DOHH2 (cell line): ENCODE data around the gene LSAMP.

Experiments used
- H3F3A ChIP-seq: fragments of 200-600 bp; sonication (generic), shearing (Covaris generic); 2 replicates; pipeline ENCODE4 v1.6.0; 2016; ENCODE audit warnings: antibody characterized with exemption, mild to moderate bottlenecking; ENCODE audit not compliant: control insufficient read depth, insufficient read depth
- H3K27ac ChIP-seq: fragments of 200-600 bp; sonication (generic); 2 replicates; pipeline ENCODE4 v1.5.1; 2014; ENCODE audit warnings: low read depth, mild to moderate bottlenecking, low read length, moderate library complexity
- H3K27me3 ChIP-seq: fragments of 200-600 bp; sonication (generic); 2 replicates; pipeline ENCODE4 v1.6.1; 2014; ENCODE audit warnings: mild to moderate bottlenecking, low read length, mixed read lengths; ENCODE audit not compliant: control insufficient read depth
- H3K36me3 ChIP-seq: fragments of 200-600 bp; sonication (generic); 2 replicates; pipeline ENCODE4 v1.6.1; 2014; ENCODE audit warnings: mild to moderate bottlenecking, low read length, moderate library complexity, mixed read lengths; ENCODE audit not compliant: control insufficient read depth
- H3K4me1 ChIP-seq: fragments of 200-600 bp; sonication (generic); 2 replicates; pipeline ENCODE4 v1.6.1; 2014; ENCODE audit warnings: mild to moderate bottlenecking, low read length, mixed read lengths; ENCODE audit not compliant: control insufficient read depth
- H3K4me2 ChIP-seq: fragments of 200-600 bp; sonication (generic); 2 replicates; pipeline ENCODE4 v1.6.0; 2014; ENCODE audit warnings: mild to moderate bottlenecking, low read length, moderate library complexity
- H3K4me3 ChIP-seq: fragments of 200-600 bp; sonication (generic); 2 replicates; pipeline ENCODE4 v1.5.1; 2014; ENCODE audit warnings: mild to moderate bottlenecking, low read length, mixed read lengths
- H3K79me2 ChIP-seq: fragments of 200-600 bp; sonication (generic); 2 replicates; pipeline ENCODE4 v1.6.1; 2014; ENCODE audit warnings: mild to moderate bottlenecking, low read length, mixed read lengths; ENCODE audit not compliant: control insufficient read depth
- H3K9me2 ChIP-seq: fragments of 200-600 bp; sonication (generic); replicated peaks from 2 replicates; pipeline ENCODE4 v1.6.1; 2014; ENCODE audit warnings: mild to moderate bottlenecking, low read length, mixed read lengths; ENCODE audit not compliant: control insufficient read depth
- H3K9me3 ChIP-seq: fragments of 200-600 bp; sonication (generic); 2 replicates; pipeline ENCODE4 v1.6.1; 2014; ENCODE audit warnings: antibody characterized with exemption, low read length, mixed read lengths; ENCODE audit not compliant: control insufficient read depth, insufficient read depth
- H4K20me1 ChIP-seq: fragments of 200-600 bp; sonication (generic); 2 replicates; pipeline ENCODE4 v1.6.0; 2014; ENCODE audit warnings: low read depth, mild to moderate bottlenecking, antibody characterized with exemption, low read length, moderate library complexity; ENCODE audit not compliant: control insufficient read depth, insufficient read depth
- CTCF ChIP-seq: fragments of 200-600 bp; sonication (generic); IDR thresholded peaks from one replicate; pipeline ENCODE4 v1.5.1; 2014; ENCODE audit warnings: antibody characterized with exemption, mild to moderate bottlenecking, low read depth, low read length; ENCODE audit not compliant: poor library complexity, severe bottlenecking
- EZH2phosphoT487 ChIP-seq: fragments of 200-600 bp; sonication (generic); IDR thresholded peaks from 2 replicates; pipeline ENCODE4 v1.6.1; 2017; ENCODE audit warnings: borderline replicate concordance, mild to moderate bottlenecking, antibody characterized with exemption, low read length, moderate library complexity, mixed read lengths

The LSAMP gene

DNA sequence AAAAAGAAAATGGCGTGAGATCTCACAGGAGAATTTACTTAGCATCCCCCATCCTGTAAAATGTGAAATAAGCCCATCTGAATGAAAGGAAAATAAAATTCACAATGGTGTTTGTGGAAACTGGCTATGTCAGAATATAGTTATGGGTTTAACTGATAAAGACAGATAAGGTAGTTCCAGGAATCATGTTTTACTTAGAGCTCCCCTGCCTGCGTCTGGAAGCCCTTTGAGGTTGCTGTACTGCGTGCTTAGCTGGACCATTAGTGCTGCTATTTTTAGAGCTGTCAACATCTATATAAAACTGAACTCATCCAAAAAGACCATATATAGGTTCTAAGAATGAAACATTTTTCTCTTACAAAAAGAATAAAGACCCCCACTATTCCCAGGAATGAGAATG is 130.8 kb downstream of the LSAMP start:
- Histone ChIP-seq H3K9me2 (no peaks in the 10 kb centered on the region), H3K79me2 (no peaks in the 10 kb centered on the region), H3K4me3 (no peak overlapping the region), H3K36me3 (no peaks in the 10 kb centered on the region), H3K4me2 (no peak overlapping the region), H3K27me3 (no peaks in the 10 kb centered on the region), H4K20me1 (no peaks in the 10 kb centered on the region), H3K9me3 (no peaks in the 10 kb centered on the region), H3K4me1 (no peaks in the 10 kb centered on the region), H3F3A (no peaks in the 10 kb centered on the region), H3K27ac (no peak overlapping the region)
- TF ChIP-seq EZH2phosphoT487 (no peak), CTCF (no peak)

GRCh38 chr3:116306720-116307119 is 138.6 kb downstream of the LSAMP start:
- no peaks in the 10 kb centered on the region for H3K9me2 ChIP-seq
- no peak for TF ChIP-seq CTCF
- no peak for TF ChIP-seq EZH2phosphoT487
- no peaks in the 10 kb centered on the region for H3K4me1 ChIP-seq
- no peak overlapping the region for H3K4me3 ChIP-seq
- no peaks in the 10 kb centered on the region for H3K36me3 ChIP-seq
- no peak overlapping the region for H3K27ac ChIP-seq
- H4K20me1 ChIP-seq, result no peaks in the 10 kb centered on the region
- no peak overlapping the region for H3K4me2 ChIP-seq
- no peaks in the 10 kb centered on the region for H3K27me3 ChIP-seq
- no peaks in the 10 kb centered on the region for H3K9me3 ChIP-seq
- H3F3A ChIP-seq, result no peaks in the 10 kb centered on the region
- no peaks in the 10 kb centered on the region for H3K79me2 ChIP-seq

GRCh38 chr3:116306149-116306548 is 139.1 kb downstream of the LSAMP start:
- H3K27ac ChIP-seq, result no peak overlapping the region

More at GRCh38 chr3:116306149-116306548, 139.1 kb downstream of the LSAMP start:
- Histone ChIP-seq H3F3A (no peaks in the 10 kb centered on the region), H3K4me3 (no peak overlapping the region), H3K9me3 (no peaks in the 10 kb centered on the region), H3K36me3 (no peaks in the 10 kb centered on the region), H3K27me3 (no peaks in the 10 kb centered on the region), H3K4me1 (no peaks in the 10 kb centered on the region), H3K9me2 (no peaks in the 10 kb centered on the region), H4K20me1 (no peaks in the 10 kb centered on the region), H3K79me2 (no peaks in the 10 kb centered on the region), H3K4me2 (no peak overlapping the region)
- TF ChIP-seq EZH2phosphoT487 (no peak), CTCF (no peak)
